NK-92 (cell line): ENCODE measurements around the gene RASGEF1C.
"Not testable (repeated sequence)": the region's sequence is repeated elsewhere in the genome, so short reads cannot be mapped to it uniquely, and the experiment has no call there.

Experiments used
- DNase-seq: peaks from one replicate; lab custom pipeline; 2025; ENCODE audit not compliant: unreplicated experiment; lab: John Stamatoyannopoulos, UW

Gene RASGEF1C

GRCh38 chr5:180101451-180102105, 107.4 kb downstream of the RASGEF1C start:
- no peak for DNase-seq

GRCh38 chr5:180100621-180101450, 108.2 kb downstream of the RASGEF1C start:
- DNase-seq: no peak

GRCh38 chr5:180099733-180100611, 109.0 kb downstream of the RASGEF1C start:
- no peak for DNase-seq

GRCh38 chr5:180098991-180099732, 109.8 kb downstream of the RASGEF1C start:
- no peak for DNase-seq

- DNase-seq: no peak
Measured at GRCh38 chr5:180098526-180098925, 110.5 kb downstream of the RASGEF1C start.

- no peak for DNase-seq
Measured at GRCh38 chr5:180097926-180098325, 111.1 kb downstream of the RASGEF1C start.

GRCh38 chr5:180097163-180097894, 111.7 kb downstream of the RASGEF1C start:
- DNase-seq: no peak

GRCh38 chr5:180096616-180097015, 112.4 kb downstream of the RASGEF1C start:
- no peak for DNase-seq

- no peak for DNase-seq
Measured at GRCh38 chr5:180095545-180095944, 113.5 kb downstream of the RASGEF1C start.

GRCh38 chr5:180093651-180094382, 115.2 kb downstream of the RASGEF1C start:
- DNase-seq: no peak

- no peak for DNase-seq
Measured at GRCh38 chr5:180093241-180093640, 115.8 kb downstream of the RASGEF1C start.

GRCh38 chr5:180090769-180091546, 118.1 kb downstream of the RASGEF1C start:
- DNase-seq: no peak

GRCh38 chr5:180090098-180090768, 118.8 kb downstream of the RASGEF1C start:
- no peak for DNase-seq

- DNase-seq: not testable (repeated sequence)
Measured at GRCh38 chr5:180089628-180090027, 119.4 kb downstream of the RASGEF1C start.

GRCh38 chr5:180088561-180088960, 120.5 kb downstream of the RASGEF1C start:
- no peak for DNase-seq

GRCh38 chr5:180086816-180087399, 122.1 kb downstream of the RASGEF1C start:
- no peak for DNase-seq

GRCh38 chr5:180085837-180086236, 123.2 kb downstream of the RASGEF1C start:
- DNase-seq: no peak
